ENCODE measurements around the gene DIS3L2.

Gene DIS3L2

GRCh38 chr2:231960810-231961348 lies 634 bp upstream of the DIS3L2 start:
- no peak for DNase-seq

GRCh38 chr2:231965102-231965501 lies 3.6 kb downstream of the DIS3L2 start:
- DNase-seq = no peak

- DNase-seq = no peak
These were observed 5.4 kb downstream of the DIS3L2 start for GRCh38 chr2:231966886-231967285.

- DNase-seq = no peak
These were observed 7.3 kb downstream of the DIS3L2 start for GRCh38 chr2:231968820-231969219.

GRCh38 chr2:231970461-231970860 lies 8.9 kb downstream of the DIS3L2 start:
- DNase-seq = no peak

- DNase-seq = no peak
These were observed 13.5 kb downstream of the DIS3L2 start for GRCh38 chr2:231975001-231975400.

GRCh38 chr2:231977430-231977829 lies 15.9 kb downstream of the DIS3L2 start:
- no peak for DNase-seq

- no peak for DNase-seq
These were observed 23.5 kb downstream of the DIS3L2 start for GRCh38 chr2:231984992-231985391.

GRCh38 chr2:231985823-231986261 lies 24.3 kb downstream of the DIS3L2 start:
- DNase-seq = no peak

GRCh38 chr2:231987124-231987727 lies 25.7 kb downstream of the DIS3L2 start:
- DNase-seq = no peak

- DNase-seq = no peak
These were observed 26.8 kb downstream of the DIS3L2 start for GRCh38 chr2:231988179-231988866.

- DNase-seq = no peak
These were observed 30.2 kb downstream of the DIS3L2 start for GRCh38 chr2:231991664-231992063.

GRCh38 chr2:231992888-231993287 lies 31.4 kb downstream of the DIS3L2 start:
- no peak for DNase-seq

- no peak for DNase-seq
These were observed 35.5 kb downstream of the DIS3L2 start for GRCh38 chr2:231996797-231997540.

GRCh38 chr2:231998046-231998445 lies 36.5 kb downstream of the DIS3L2 start:
- DNase-seq = no peak

GRCh38 chr2:232000439-232000838 lies 38.9 kb downstream of the DIS3L2 start:
- no peak for DNase-seq

- DNase-seq = no peak
These were observed 39.6 kb downstream of the DIS3L2 start for GRCh38 chr2:232001073-232001472.

GRCh38 chr2:232006253-232006652 lies 44.7 kb downstream of the DIS3L2 start:
- no peak for DNase-seq

GRCh38 chr2:232008907-232009638 lies 47.6 kb downstream of the DIS3L2 start:
- no peak for DNase-seq

GRCh38 chr2:232009639-232010274 lies 48.2 kb downstream of the DIS3L2 start:
- no peak for DNase-seq

- no peak for DNase-seq
These were observed 52.3 kb downstream of the DIS3L2 start for GRCh38 chr2:232013701-232014353.

- no peak for DNase-seq
These were observed 53.2 kb downstream of the DIS3L2 start for GRCh38 chr2:232014681-232015080.
